SU-DHL-6 (cell line): ENCODE data around the gene SCTR.

Experiments
- H2AFZ ChIP-seq: fragments of 200-600 bp; sonication (generic); 2 replicates; pipeline ENCODE4 v1.6.1; 2014; ENCODE audit warnings: low read depth, mild to moderate bottlenecking, moderate library complexity, mixed read lengths, antibody characterized with exemption, low read length; ENCODE audit not compliant: severe bottlenecking
- H3F3A ChIP-seq: fragments of 200-600 bp; shearing (Covaris generic); 2 replicates; pipeline ENCODE4 v1.6.0; 2016; ENCODE audit warnings: antibody characterized with exemption, mild to moderate bottlenecking; ENCODE audit not compliant: insufficient read depth
- H3K27ac ChIP-seq: fragments of 200-600 bp; sonication (generic); 2 replicates; pipeline ENCODE4 v1.5.1; 2016; ENCODE audit warnings: low read depth, mild to moderate bottlenecking, low read length, moderate library complexity, mixed read lengths
- H3K27me3 ChIP-seq: fragments of 200-600 bp; sonication (generic), shearing (Covaris generic); 2 replicates; pipeline ENCODE4 v1.6.0; 2014; ENCODE audit warnings: mild to moderate bottlenecking, low read length
- H3K36me3 ChIP-seq: fragments of 200-600 bp; sonication (generic); 2 replicates; pipeline ENCODE4 v1.6.1; 2014; ENCODE audit warnings: mild to moderate bottlenecking, low read length, mixed read lengths
- H3K4me2 ChIP-seq: fragments of 300-600, 200-600 bp; shearing (Covaris generic), sonication (generic); 2 replicates; pipeline ENCODE4 v1.6.0; 2014; ENCODE audit warnings: low read length, low read depth, mild to moderate bottlenecking; ENCODE audit not compliant: poor library complexity, severe bottlenecking
- H3K4me3 ChIP-seq: fragments of 200-600 bp; sonication (generic); 2 replicates; pipeline ENCODE4 v1.5.1; 2014; ENCODE audit warnings: antibody characterized with exemption, low read length, mild to moderate bottlenecking, mixed read lengths; ENCODE audit not compliant: insufficient read depth, poor library complexity, severe bottlenecking
- H3K79me2 ChIP-seq: fragments of 200-600 bp; sonication (generic); 2 replicates; pipeline ENCODE4 v1.6.1; 2014; ENCODE audit warnings: mild to moderate bottlenecking, low read length, moderate library complexity; ENCODE audit not compliant: insufficient read depth
- H3K9ac ChIP-seq: fragments of 200-600 bp; sonication (generic); 2 replicates; pipeline ENCODE4 v1.7.0; 2014; ENCODE audit warnings: mild to moderate bottlenecking, low read length
- H3K9me2 ChIP-seq: fragments of 200-600 bp; sonication (generic); replicated peaks from 2 replicates; pipeline ENCODE4 v1.6.1; 2014; ENCODE audit warnings: low read length; ENCODE audit not compliant: insufficient read depth
- H3K9me3 ChIP-seq: fragments of 200-600 bp; sonication (generic); 2 replicates; pipeline ENCODE4 v1.6.1; 2014; ENCODE audit warnings: low read length, mixed read lengths; ENCODE audit not compliant: insufficient read depth
- H4K20me1 ChIP-seq: fragments of 200-600 bp; sonication (generic); 2 replicates; pipeline ENCODE4 v1.6.1; 2014; ENCODE audit warnings: low read depth, mild to moderate bottlenecking, antibody characterized with exemption, low read length, moderate library complexity, mixed read lengths
- EZH2phosphoT487 ChIP-seq: fragments of 200-600 bp; sonication (generic), shearing (Covaris generic); conservative IDR thresholded peaks from 2 replicates; pipeline ENCODE4 v1.6.1; 2018; ENCODE audit warnings: mild to moderate bottlenecking, antibody characterized with exemption, low read length, moderate library complexity, mixed read lengths
- TF ChIP-seq, protein P1 (sequence below): fragments of 200-600 bp; sonication (generic); IDR thresholded peaks from one replicate; pipeline ENCODE4 v1.5.1; 2017; ENCODE audit warnings: antibody characterized with exemption, mild to moderate bottlenecking, low read length, moderate library complexity; ENCODE audit not compliant: insufficient read depth, poor library complexity, severe bottlenecking

SCTR gene

DNA sequence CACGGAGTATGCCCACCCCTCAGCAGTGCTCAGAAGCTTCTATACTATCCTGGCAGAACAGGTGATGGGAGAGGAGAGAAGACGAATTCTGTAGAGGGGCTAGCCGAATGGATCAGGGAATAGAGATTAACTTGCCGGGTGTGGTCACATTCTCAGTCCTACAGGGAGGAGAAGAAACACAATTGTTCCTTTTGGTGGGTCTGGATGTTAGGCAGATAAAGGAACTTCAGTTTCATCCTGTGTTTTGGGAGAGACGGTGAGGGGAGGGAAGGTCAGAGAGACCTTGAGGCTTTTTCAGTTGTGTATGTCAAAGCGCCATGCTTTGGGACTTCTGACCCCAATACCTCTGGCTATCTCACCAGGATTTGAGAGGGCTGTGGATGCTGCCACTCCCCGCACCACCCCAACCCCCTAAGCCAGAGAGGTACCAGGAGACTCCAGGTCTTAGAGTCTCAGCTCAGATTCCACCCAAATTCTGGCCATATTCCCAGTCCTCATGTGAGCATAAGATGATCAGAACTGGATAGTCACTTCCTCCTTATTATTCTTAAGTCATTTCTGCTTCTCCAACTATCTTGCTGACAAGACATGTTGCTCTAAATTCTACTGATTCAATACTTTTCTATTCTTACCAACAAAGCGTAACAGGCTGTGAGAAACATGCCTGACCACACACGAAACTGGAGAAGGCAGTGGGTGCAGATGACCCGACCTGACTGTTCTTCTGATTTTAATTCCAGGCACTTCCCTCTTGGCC, 94.9 kb downstream of the SCTR start:
- Histone ChIP-seq H3K9me2 (no peaks in the 10 kb centered on the region), H3K4me3 (no peak overlapping the region)

DNA sequence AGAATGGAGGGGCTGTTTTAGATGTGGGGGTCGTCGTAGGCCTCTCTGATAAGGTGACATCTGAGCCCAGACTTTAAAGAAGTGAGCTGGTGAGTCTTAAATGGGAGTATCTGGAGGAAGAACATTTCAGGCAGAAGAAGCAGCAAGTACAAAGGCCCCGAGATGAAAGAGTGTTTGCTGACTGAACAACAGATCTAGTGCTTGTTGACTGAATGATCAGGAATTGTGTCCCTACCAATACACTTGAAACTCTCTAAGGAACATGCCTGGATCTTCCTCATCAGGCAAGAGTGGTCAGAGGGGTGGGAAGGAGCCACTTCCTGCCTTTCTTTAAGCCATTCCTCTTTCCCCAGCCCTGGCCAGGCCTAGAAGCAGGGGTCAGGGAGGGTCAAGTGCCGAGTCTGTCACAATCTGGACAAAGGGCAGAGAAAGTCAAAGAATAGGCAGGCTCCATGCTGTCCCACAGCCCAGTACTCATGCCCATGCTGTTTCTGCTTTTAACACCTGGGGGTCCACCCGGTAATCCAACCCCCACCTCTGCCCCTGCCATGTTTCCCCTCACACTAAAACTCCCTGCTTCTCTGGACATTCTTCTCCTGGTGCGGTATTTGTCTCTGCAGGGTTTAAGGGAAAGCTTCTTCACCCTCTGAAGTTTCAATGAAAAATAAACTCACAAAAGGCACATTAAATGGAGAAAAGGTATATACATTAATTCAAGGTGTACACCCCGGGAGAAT, 95.6 kb downstream of the SCTR start:
- Histone ChIP-seq H3K9me2 (no peaks in the 10 kb centered on the region), H3K4me3 (no peak overlapping the region), H2AFZ (no peak overlapping the region), H3K79me2 (no peaks in the 10 kb centered on the region), H4K20me1 (no peaks in the 10 kb centered on the region), H3K4me2 (no peak overlapping the region), H3K27me3 (no peaks in the 10 kb centered on the region), H3K27ac (no peak overlapping the region), H3K9ac (no peak overlapping the region), H3K9me3 (no peaks in the 10 kb centered on the region), H3K36me3 (no peaks in the 10 kb centered on the region), H3F3A (no peaks in the 10 kb centered on the region)
- TF ChIP-seq, protein P1, sequence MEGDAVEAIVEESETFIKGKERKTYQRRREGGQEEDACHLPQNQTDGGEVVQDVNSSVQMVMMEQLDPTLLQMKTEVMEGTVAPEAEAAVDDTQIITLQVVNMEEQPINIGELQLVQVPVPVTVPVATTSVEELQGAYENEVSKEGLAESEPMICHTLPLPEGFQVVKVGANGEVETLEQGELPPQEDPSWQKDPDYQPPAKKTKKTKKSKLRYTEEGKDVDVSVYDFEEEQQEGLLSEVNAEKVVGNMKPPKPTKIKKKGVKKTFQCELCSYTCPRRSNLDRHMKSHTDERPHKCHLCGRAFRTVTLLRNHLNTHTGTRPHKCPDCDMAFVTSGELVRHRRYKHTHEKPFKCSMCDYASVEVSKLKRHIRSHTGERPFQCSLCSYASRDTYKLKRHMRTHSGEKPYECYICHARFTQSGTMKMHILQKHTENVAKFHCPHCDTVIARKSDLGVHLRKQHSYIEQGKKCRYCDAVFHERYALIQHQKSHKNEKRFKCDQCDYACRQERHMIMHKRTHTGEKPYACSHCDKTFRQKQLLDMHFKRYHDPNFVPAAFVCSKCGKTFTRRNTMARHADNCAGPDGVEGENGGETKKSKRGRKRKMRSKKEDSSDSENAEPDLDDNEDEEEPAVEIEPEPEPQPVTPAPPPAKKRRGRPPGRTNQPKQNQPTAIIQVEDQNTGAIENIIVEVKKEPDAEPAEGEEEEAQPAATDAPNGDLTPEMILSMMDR = no peak
- TF ChIP-seq EZH2phosphoT487 = no peak

More for the DNA sequence above, 94.9 kb downstream of the SCTR start:
- Histone ChIP-seq H3K79me2 (no peaks in the 10 kb centered on the region), H3K27ac (no peak overlapping the region), H3K9me3 (no peaks in the 10 kb centered on the region), H3K36me3 (no peaks in the 10 kb centered on the region), H3K9ac (no peak overlapping the region), H3K4me2 (no peak overlapping the region), H2AFZ (no peak overlapping the region), H3F3A (no peaks in the 10 kb centered on the region), H3K27me3 (no peaks in the 10 kb centered on the region), H4K20me1 (no peaks in the 10 kb centered on the region)
- TF ChIP-seq, protein P1 = no peak
- TF ChIP-seq EZH2phosphoT487 = no peak

DNA sequence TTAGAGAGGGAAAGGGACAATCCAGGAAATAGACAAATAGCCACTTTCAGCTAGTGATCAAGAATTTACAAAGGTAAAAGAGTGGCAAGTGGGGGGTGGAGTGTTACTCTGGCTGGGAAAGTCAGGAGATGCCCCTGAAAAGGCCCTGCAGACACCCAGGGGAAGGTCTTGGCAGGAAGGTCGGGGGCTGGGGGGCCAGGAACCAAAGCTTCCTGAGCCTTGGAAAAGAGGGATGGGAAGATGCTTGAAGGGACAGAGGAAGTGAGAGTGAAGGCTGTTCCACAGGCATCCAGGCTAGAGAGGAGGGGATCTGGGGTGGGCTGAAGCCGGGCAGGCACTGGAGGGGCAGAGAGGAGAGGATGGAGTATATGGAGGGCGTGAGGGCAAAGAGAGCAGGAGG, 96.5 kb downstream of the SCTR start:
- Histone ChIP-seq H3K27me3 (no peaks in the 10 kb centered on the region), H4K20me1 (no peaks in the 10 kb centered on the region), H3K9me2 (no peaks in the 10 kb centered on the region), H2AFZ (no peak overlapping the region), H3K27ac (no peak overlapping the region), H3F3A (no peaks in the 10 kb centered on the region), H3K4me3 (no peak overlapping the region), H3K4me2 (no peak overlapping the region), H3K9ac (no peak overlapping the region), H3K79me2 (no peaks in the 10 kb centered on the region), H3K36me3 (no peaks in the 10 kb centered on the region), H3K9me3 (no peaks in the 10 kb centered on the region)
- TF ChIP-seq, protein P1 = no peak
- no peak for TF ChIP-seq EZH2phosphoT487
